ENCODE results near the gene EIF4G3.
"Not testable (repeated sequence)": the region's sequence is repeated elsewhere in the genome, so short reads cannot be mapped to it uniquely, and the experiment has no call there.

EIF4G3 gene

GRCh38 chr1:20885121-20885520, 291.6 kb downstream of the EIF4G3 start:
- no peak for DNase-seq (ENCODE audit: low read depth in 1 of 2, low spot score in 1 of 2)

GRCh38 chr1:20884513-20884912, 292.2 kb downstream of the EIF4G3 start:
- DNase-seq (ENCODE audit: low read depth in 1 of 2, low spot score in 1 of 2), result no peak

GRCh38 chr1:20883766-20884165, 292.9 kb downstream of the EIF4G3 start:
- DNase-seq (ENCODE audit: low read depth in 1 of 2, low spot score in 1 of 2), result no peak

- DNase-seq (ENCODE audit: low read depth in 1 of 2, low spot score in 1 of 2), result no peak
Measured at GRCh38 chr1:20882837-20883236, 293.9 kb downstream of the EIF4G3 start.

DNA sequence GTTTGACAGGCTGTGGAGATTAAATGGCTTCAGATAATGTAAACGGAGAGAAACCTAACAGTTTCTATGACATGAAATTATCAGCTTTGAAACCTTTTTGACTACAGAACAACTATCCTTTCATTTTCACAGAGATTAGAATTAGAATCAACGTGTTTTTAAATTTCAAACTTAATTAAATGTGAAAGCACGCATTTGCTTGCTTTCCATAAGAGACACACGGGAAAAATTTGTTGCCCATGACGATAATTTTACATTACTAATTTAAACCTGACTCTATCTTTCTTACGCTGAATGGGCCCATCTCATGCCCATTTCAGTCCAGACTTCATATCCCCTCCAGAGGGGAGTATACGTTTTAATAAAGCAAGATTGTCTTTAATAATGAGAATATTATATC, 297.9 kb downstream of the EIF4G3 start:
- no peak for DNase-seq (ENCODE audit: low read depth in 1 of 2, low spot score in 1 of 2)

DNA sequence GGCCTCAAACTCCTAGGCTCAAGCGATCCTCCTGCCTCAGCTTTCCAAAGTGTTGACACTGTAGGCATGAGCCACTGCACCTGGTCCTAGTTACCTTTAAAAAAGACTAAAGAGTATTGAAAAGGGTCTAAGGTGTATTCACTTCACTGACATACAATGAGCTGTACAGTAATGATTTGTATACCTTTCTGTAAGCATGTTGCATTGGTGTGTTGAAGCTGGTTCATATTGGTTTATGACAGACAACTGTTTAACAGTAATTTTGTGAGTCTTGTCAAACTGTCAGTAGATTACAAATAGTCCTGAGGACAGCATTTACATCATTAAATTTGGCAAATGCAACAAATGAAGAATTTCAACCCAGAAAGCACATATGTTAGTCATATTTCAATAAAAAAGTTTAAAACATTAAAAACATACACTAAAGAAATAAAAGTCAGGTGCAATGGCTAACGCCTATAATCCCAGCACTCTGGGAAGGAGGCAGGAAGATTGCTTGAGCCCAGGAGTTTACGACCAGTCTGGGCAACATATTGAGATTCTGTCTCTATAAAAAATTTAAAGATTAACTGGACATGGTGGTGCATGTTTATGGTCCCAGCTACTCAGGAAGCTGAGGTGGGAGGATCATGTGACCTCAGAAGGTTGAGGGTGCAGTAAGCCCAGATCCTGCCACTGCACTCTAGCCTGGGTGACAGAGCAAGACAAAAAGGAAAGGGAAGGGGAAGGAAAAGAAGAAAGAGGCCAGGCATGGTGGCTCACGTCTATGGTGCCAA, 301.3 kb downstream of the EIF4G3 start:
- DNase-seq (ENCODE audit: low read depth in 1 of 2, low spot score in 1 of 2), result no peak

GRCh38 chr1:20873311-20873710, 303.4 kb downstream of the EIF4G3 start:
- DNase-seq (ENCODE audit: low read depth in 1 of 2, low spot score in 1 of 2), result no peak

DNA sequence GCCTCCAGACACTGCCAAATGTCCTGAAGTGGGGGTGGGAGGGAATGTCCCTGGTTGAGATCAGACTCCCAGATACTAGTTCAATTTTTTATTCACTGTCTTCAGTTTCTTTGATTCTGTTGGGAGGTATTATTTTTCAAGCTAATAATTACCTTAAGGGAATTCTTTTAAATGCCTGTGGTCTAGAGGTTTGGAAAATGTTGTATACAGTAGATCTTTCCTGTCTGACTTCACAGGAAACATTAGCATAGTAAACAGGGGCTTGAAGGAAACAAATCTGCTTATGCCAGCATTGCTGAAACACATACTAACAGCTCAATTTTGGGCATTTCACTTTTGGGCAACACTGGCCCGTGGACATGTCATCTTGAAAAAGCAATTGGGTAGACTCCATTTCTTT, 305.3 kb downstream of the EIF4G3 start:
- no peak for DNase-seq (ENCODE audit: low read depth in 1 of 2, low spot score in 1 of 2)

- DNase-seq (ENCODE audit: low read depth in 1 of 2, low spot score in 1 of 2), result no peak
Measured at GRCh38 chr1:20870718-20871117, 306.0 kb downstream of the EIF4G3 start.

GRCh38 chr1:20868263-20868662, 308.4 kb downstream of the EIF4G3 start:
- no peak for DNase-seq (ENCODE audit: low read depth in 1 of 2, low spot score in 1 of 2)

DNA sequence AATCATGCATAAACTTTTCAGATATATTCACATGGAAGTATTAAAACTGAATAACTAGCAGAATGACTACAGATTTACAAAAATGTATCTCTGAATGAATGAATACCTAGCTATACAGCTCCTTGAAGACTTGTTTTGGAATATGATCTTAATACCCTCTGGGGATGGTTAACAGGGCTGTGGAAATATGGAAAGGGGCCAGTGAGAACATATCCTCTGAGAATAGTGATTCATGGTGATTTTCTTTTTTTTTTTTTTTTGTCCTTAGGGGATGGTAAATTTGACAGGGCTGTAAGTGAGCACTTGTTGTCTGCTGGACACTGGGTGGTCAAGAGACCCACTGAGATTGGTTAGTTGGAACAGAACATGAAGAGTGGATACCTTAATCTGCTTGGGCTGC, 308.9 kb downstream of the EIF4G3 start:
- no peak for DNase-seq (ENCODE audit: low read depth in 1 of 2, low spot score in 1 of 2)

DNA sequence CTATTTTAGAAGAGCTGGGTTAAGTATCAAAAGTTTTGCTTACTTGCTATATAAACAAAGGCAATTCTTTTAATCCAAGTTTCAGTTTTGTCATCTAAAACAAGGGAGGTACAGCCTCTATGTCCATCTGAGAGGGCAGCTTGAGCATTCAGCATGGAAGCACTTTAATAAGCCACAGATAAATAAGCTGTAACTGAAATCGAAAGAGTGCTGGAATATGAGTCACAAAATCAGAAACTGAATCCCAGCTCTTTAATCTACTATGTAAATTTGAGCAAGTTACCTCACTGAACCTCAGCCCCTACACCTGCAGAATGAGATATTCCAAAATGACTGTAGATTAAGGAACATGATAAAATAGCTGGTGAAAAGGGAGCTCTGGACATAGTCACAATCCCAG, 309.6 kb downstream of the EIF4G3 start:
- no peak for DNase-seq (ENCODE audit: low read depth in 1 of 2, low spot score in 1 of 2)

GRCh38 chr1:20865001-20865400, 311.7 kb downstream of the EIF4G3 start:
- no peak for DNase-seq (ENCODE audit: low read depth in 1 of 2, low spot score in 1 of 2)

DNA sequence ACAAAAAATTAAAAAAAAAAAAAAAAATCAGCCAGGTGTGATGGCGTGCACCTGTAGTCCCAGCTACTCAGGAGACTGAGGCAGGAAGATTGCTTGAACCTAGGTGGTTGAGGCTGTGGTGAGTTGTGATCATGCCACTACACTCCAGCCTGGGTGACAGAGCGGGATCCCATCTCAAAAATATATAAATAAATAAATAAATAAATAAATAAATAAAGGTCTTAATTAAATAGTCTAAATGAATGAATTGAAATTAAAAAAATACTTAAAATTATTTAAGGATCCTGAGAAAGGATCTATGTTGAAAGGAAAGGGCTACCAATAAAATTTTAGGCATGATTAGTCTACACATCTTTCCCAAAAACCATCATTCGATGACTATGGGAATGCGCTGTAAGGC, 322.2 kb downstream of the EIF4G3 start:
- DNase-seq (ENCODE audit: low read depth in 1 of 2, low spot score in 1 of 2), result no peak

GRCh38 chr1:20851791-20852190, 324.9 kb downstream of the EIF4G3 start:
- not testable (repeated sequence) for DNase-seq (ENCODE audit: low read depth in 1 of 2, low spot score in 1 of 2)

DNA sequence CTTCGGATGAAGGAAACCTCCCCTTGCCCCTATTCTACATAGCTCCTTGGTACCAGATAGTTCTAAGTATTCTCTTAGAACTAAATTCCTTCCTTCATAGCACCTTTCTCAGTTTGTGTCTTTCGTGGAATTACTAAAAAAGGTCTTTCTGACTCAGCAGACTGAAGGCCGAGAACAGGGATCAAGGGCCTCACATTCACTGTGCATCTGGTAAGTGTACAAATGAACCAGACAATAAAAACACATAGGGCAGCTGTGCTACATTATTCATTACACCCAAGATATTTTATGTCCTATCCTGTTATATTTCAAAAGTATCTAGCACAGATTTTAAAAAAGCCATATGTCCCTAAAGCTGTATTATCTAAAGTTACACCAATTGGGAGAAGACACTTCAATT, 326.7 kb downstream of the EIF4G3 start:
- no peak for DNase-seq (ENCODE audit: low read depth in 1 of 2, low spot score in 1 of 2)

GRCh38 chr1:20849100-20849499, 327.6 kb downstream of the EIF4G3 start:
- no peak for DNase-seq (ENCODE audit: low read depth in 1 of 2, low spot score in 1 of 2)

DNA sequence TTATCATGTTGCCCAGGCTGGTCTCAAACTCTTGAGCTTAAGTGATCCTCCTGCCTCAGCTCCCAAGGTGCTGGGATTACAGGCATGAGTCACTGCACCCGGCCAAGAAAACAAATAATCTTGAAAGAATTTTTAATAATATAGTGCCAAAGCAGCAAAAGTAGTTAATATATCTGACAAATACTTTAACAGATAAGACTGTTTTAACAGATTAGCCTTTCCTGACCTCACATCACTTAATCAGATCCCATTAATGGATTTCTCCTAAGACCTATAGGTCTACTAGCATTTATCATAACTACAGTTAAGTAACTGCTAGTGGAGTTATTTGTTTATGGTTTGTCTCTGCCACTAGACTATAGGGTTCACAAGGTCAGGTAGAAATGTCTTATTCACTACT, 328.5 kb downstream of the EIF4G3 start:
- DNase-seq (ENCODE audit: low read depth in 1 of 2, low spot score in 1 of 2), result no peak

DNA sequence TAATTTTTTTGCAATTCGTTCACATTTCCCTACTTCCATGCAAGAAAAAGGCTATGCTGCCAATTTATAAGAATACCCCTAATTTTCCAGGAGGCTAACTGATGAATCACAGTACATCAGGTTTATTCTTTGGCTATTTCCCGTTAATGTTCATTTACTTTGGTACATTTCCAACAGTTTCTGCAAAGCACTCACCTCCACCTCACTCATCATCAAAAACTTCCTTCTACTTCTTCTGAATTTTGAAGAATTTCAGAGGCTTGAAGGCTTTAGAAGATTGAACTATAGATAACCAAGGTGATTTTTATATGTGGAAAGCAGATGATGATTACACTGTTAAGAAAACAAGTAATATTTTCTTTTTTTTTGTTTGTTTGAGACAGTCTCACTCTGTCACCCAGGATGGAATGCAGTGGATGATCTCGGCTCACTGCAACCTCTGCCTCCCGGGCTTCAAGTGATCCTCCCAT, 329.1 kb downstream of the EIF4G3 start:
- DNase-seq (ENCODE audit: low read depth in 1 of 2, low spot score in 1 of 2), result no peak

GRCh38 chr1:20846461-20847374, 330.0 kb downstream of the EIF4G3 start:
- no peak for DNase-seq (ENCODE audit: low read depth in 1 of 2, low spot score in 1 of 2)

DNA sequence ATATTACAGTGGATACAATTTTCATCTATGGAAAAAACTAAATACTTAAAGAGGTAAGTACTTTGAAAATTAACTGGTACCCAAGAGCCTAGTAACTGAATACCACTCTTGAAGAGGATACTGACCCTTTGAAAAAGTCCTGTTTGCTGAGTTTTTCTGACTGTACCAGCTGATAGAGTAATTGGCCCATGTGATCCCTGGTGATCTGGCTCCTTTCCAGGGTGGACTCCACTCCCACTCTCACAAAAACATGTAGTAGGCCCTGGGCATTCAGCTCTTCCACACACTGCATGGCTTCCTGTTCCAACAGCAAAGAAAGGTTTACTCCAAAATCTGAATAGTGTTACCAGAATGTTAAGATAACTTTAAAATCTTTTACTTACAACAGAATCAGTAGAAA, 336.0 kb downstream of the EIF4G3 start:
- no peak for DNase-seq (ENCODE audit: low read depth in 1 of 2, low spot score in 1 of 2)

GRCh38 chr1:20837554-20838192, 339.0 kb downstream of the EIF4G3 start:
- no peak for DNase-seq (ENCODE audit: low read depth in 1 of 2, low spot score in 1 of 2)

Data from activated T-helper 1 cell treated with anti-CD3 and anti-CD28 coated beads, Interleukin-2, amount 50 U/mL, for 16 hours (primary cell).